K562 (cell line): ENCODE data around the gene ANKRD13D. TPM values are rescaled to one million over a fixed set of nuclear protein-coding genes. Genes with fewer than 3 reads are reported as not detected.

Source experiments
- GATA2 ChIP-seq: sonication (generic); formaldehyde crosslinking; IDR thresholded peaks from 2 replicates; pipeline ENCODE4 v1.4.0; 2020; ENCODE audit warnings: mild to moderate bottlenecking, missing genetic modification reagents
- HNRNPUL1 ChIP-seq: fragments of 200-400 bp; formaldehyde crosslinking; IDR thresholded peaks from 2 replicates; pipeline ENCODE4 v1.6.1; 2017; ENCODE audit warnings: low read length
- JUN ChIP-seq, 2 experiments: sonication (generic) in 1 of 2; formaldehyde crosslinking in 1 of 2; IDR thresholded peaks; 2 replicates each; pipeline versions ENCODE4 v1.6.1 to v1.8.0; 2012 to 2022; ENCODE audit warnings: borderline replicate concordance in 2 of 2, mild to moderate bottlenecking in 2 of 2, improper control_type of control experiment in 1 of 2, low read depth in 1 of 2, low read length in 1 of 2, missing genetic modification reagents in 1 of 2
- JUND ChIP-seq, 2 experiments: IDR thresholded peaks; 2 replicates in 1 of 2; 3 replicates in 1 of 2; pipeline ENCODE4 v1.6.1; 2011; ENCODE audit warnings: borderline replicate concordance in 2 of 2, low read depth in 2 of 2, low read length in 2 of 2, improper control_type of control experiment in 1 of 2, missing biosample characterization in 1 of 2, missing genetic modification characterization in 1 of 2, missing genetic modification reagents in 1 of 2
- KDM5B ChIP-seq: fragments of 200-600 bp; sonication (generic); IDR thresholded peaks from 2 replicates; pipeline ENCODE4 v1.6.1; 2012; ENCODE audit warnings: low read depth, mild to moderate bottlenecking, moderate library complexity, low read length, control low read depth, inconsistent platforms; ENCODE audit not compliant: insufficient replicate concordance
- KLF16 ChIP-seq: IDR thresholded peaks from 2 replicates; pipeline ENCODE4 v1.6.1; 2016; ENCODE audit warnings: antibody characterized with exemption
- PTBP1 ChIP-seq: fragments of 200-400 bp; formaldehyde crosslinking; IDR thresholded peaks from 2 replicates; pipeline ENCODE4 v1.6.1; 2017; ENCODE audit warnings: low read depth, low read length
- RFX1 ChIP-seq: fragments of 450-650 bp; IDR thresholded peaks from 2 replicates; pipeline ENCODE4 v1.6.1; 2016; ENCODE audit warnings: mild to moderate bottlenecking, moderate library complexity
- SMAD2 ChIP-seq: fragments of 150-350 bp; IDR thresholded peaks from 2 replicates; pipeline ENCODE4 v1.6.1; 2014; ENCODE audit warnings: low read depth, mild to moderate bottlenecking, low read length
- SRSF1 ChIP-seq: fragments of 200-400 bp; formaldehyde crosslinking; IDR thresholded peaks from 2 replicates; pipeline ENCODE4 v1.6.1; 2017; ENCODE audit warnings: mild to moderate bottlenecking, low read depth, low read length, moderate library complexity
- TSC22D4 ChIP-seq: fragments of 450-650 bp; IDR thresholded peaks from 2 replicates; pipeline ENCODE4 v1.6.1; 2016; ENCODE audit warnings: missing genetic modification characterization, missing biosample characterization, control low read depth
- U2AF1 ChIP-seq: fragments of 200-400 bp; formaldehyde crosslinking; optimal IDR thresholded peaks from 2 replicates; pipeline ENCODE3; 2017; ENCODE audit warnings: mild to moderate bottlenecking, low read depth, low read length, moderate library complexity
- ZFP36 ChIP-seq: fragments of 150-350 bp; IDR thresholded peaks from 2 replicates; pipeline ENCODE4 v1.6.1; 2018; ENCODE audit warnings: low read length, low read depth; ENCODE audit not compliant: partially characterized antibody
- ZNF12 ChIP-seq: sonication (generic); formaldehyde crosslinking; IDR thresholded peaks from 2 replicates; pipeline ENCODE4 v1.4.0; 2020; ENCODE audit warnings: mild to moderate bottlenecking, missing genetic modification reagents
- polyA plus RNA-seq, 8 experiments: library from polyadenylated mRNA; depleted of rRNA in 4 of 8; stranded (reverse) in 5 of 8; unstranded in 3 of 8; fragments of >200 nt; fragmentation: Nextera tagmentation in 2 of 8; fragmentation: Illumina TruSeq in 1 of 8; extraction: Ambion mirVana in 2 of 8; extraction: Trizol in 1 of 8; gene quantifications; 2 replicates each; pipeline versions ENCODE4 v1.2.1 to v1.2.3, GENCODE V29; 2011 to 2014; ENCODE audit warnings: inconsistent platforms in 1 of 8, missing spikeins in 1 of 8
- total RNA-seq, 7 experiments: library from RNA; depleted of rRNA in 6 of 7; stranded (reverse); fragments of >200 nt in 6 of 7; fragmentation: Illumina TruSeq in 2 of 7; extraction: Trizol in 2 of 7; gene quantifications; 2 replicates each; pipeline versions ENCODE4 v1.2.1 to v1.2.3, GENCODE V29; 2011 to 2021; ENCODE audit warnings: low replicate concordance in 1 of 7
- TF ChIP-seq, protein P1 (sequence below): fragments of 250-450 bp; sonication (Bioruptor Pico); IDR thresholded peaks from 2 replicates; pipeline ENCODE4 v1.8.0; 2022; ENCODE audit warnings: moderate library complexity, mild to moderate bottlenecking, inconsistent platforms
- TF ChIP-seq, protein P2 (sequence below): fragments of 200-800 bp; sonication (Bioruptor generic); IDR thresholded peaks from 2 replicates; pipeline ENCODE4 v1.6.1; 2017; ENCODE audit warnings: missing genetic modification characterization, missing compliant biosample characterization
- TF ChIP-seq, protein P3 (sequence below): fragments of 250-450 bp; sonication (Bioruptor Pico); IDR thresholded peaks from 2 replicates; pipeline ENCODE4 v1.8.0; 2022; ENCODE audit warnings: moderate library complexity, mild to moderate bottlenecking, inconsistent platforms
- TF ChIP-seq, protein P4 (sequence below): fragments of 450-650 bp; IDR thresholded peaks from 2 replicates; pipeline ENCODE4 v1.6.1; 2018; ENCODE audit warnings: mild to moderate bottlenecking, low read depth; ENCODE audit not compliant: partially characterized antibody
- TF ChIP-seq, protein P5 (sequence below): conservative IDR thresholded peaks from 2 replicates; pipeline ENCODE4 v1.6.1; 2011; ENCODE audit warnings: low read depth, mild to moderate bottlenecking, low read length; ENCODE audit not compliant: control insufficient read depth

ANKRD13D gene
- total and polyA plus RNA-seq, 9 of the 15 experiments (the other 6 are each of a cell fraction or from before 2014, with no cell fraction given), result 0.94 to 40.9 (median 22.4) TPM

DNA sequence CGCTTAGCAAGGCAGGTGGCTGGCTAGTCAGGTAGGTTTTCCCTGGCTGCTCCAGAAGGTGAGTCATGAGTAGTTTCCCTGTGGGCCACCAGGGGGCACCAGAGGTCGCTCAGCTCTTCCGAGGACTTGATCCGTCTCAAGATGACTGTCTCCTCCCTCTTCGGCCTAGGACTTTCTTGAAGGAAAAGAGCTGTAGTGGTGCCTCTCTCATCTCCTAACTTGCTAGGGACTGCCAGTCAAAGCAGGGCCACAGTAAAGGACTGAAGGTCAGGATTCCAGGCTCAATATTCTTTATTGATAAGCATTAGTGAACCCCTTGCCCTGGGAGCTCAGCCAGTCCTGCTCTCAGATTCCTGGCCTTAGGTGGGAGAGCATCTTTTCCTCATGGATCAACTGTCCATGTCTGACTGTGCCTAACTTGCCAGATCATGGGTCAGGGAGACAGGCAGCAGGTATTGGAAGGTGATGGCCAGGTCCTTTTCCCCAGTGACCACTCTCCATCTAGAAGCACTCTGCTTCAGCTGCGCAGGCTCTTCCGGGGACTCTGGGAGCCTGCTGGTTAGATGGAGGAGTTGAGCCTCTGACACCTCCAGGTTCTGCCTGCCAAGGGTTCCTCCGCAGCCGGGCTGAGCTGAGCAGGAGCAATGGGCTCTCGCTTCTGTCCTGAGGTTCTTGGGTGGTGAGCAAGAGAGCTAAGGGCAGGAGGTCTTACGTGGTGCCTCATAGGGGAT is 62.3 kb downstream of the ANKRD13D start (continued):
- TF ChIP-seq U2AF1, result no peak
- TF ChIP-seq, protein P1, sequence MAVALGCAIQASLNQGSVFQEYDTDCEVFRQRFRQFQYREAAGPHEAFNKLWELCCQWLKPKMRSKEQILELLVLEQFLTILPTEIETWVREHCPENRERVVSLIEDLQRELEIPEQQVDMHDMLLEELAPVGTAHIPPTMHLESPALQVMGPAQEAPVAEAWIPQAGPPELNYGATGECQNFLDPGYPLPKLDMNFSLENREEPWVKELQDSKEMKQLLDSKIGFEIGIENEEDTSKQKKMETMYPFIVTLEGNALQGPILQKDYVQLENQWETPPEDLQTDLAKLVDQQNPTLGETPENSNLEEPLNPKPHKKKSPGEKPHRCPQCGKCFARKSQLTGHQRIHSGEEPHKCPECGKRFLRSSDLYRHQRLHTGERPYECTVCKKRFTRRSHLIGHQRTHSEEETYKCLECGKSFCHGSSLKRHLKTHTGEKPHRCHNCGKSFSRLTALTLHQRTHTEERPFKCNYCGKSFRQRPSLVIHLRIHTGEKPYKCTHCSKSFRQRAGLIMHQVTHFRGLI, result no peak
- TF ChIP-seq SRSF1, result no peak
- TF ChIP-seq TSC22D4, result no peak
- TF ChIP-seq HNRNPUL1, result no peak
- TF ChIP-seq KLF16, result no peak
- no peak for TF ChIP-seq PTBP1
- TF ChIP-seq SMAD2, result no peak
- peak; percentile 64; the same call in 1 of the 2 replicates for TF ChIP-seq JUN (IDR thresholded peaks at IDR 0.05; ENCODE audit: borderline replicate concordance, low read depth, low read length)
- TF ChIP-seq JUN (CRISPR knock-in tag; IDR thresholded peaks at IDR 0.05; ENCODE audit: borderline replicate concordance), result peak; percentile 43; the same call in 1 of the 2 replicates
- TF ChIP-seq RFX1, result no peak
- no peak for TF ChIP-seq GATA2 (CRISPR knock-in tag)
- TF ChIP-seq, protein P2, sequence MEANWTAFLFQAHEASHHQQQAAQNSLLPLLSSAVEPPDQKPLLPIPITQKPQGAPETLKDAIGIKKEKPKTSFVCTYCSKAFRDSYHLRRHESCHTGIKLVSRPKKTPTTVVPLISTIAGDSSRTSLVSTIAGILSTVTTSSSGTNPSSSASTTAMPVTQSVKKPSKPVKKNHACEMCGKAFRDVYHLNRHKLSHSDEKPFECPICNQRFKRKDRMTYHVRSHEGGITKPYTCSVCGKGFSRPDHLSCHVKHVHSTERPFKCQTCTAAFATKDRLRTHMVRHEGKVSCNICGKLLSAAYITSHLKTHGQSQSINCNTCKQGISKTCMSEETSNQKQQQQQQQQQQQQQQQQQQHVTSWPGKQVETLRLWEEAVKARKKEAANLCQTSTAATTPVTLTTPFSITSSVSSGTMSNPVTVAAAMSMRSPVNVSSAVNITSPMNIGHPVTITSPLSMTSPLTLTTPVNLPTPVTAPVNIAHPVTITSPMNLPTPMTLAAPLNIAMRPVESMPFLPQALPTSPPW (CRISPR knock-in tag), result no peak
- no peak for TF ChIP-seq KDM5B
- peak; percentile 5 for TF ChIP-seq ZFP36
- TF ChIP-seq, protein P3, sequence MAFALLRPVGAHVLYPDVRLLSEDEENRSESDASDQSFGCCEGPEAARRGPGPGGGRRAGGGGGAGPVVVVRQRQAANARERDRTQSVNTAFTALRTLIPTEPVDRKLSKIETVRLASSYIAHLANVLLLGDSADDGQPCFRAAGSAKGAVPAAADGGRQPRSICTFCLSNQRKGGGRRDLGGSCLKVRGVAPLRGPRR, result no peak
- TF ChIP-seq, protein P4, sequence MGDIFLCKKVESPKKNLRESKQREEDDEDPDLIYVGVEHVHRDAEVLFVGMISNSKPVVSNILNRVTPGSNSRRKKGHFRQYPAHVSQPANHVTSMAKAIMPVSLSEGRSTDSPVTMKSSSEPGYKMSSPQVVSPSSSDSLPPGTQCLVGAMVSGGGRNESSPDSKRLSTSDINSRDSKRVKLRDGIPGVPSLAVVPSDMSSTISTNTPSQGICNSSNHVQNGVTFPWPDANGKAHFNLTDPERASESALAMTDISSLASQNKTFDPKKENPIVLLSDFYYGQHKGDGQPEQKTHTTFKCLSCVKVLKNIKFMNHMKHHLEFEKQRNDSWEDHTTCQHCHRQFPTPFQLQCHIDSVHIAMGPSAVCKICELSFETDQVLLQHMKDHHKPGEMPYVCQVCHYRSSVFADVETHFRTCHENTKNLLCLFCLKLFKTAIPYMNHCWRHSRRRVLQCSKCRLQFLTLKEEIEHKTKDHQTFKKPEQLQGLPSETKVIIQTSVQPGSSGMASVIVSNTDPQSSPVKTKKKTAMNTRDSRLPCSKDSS, result no peak
- TF ChIP-seq ZNF12 (CRISPR knock-in tag), result no peak
- TF ChIP-seq JUND (IDR thresholded peaks at IDR 0.05; ENCODE audit: borderline replicate concordance, low read depth, low read length), result peak; percentile 89
- peak; percentile 92; the same call in 2 of the 3 replicates for TF ChIP-seq JUND (tag; IDR thresholded peaks at IDR 0.05; ENCODE audit: borderline replicate concordance, low read depth, low read length)
- TF ChIP-seq, protein P5, sequence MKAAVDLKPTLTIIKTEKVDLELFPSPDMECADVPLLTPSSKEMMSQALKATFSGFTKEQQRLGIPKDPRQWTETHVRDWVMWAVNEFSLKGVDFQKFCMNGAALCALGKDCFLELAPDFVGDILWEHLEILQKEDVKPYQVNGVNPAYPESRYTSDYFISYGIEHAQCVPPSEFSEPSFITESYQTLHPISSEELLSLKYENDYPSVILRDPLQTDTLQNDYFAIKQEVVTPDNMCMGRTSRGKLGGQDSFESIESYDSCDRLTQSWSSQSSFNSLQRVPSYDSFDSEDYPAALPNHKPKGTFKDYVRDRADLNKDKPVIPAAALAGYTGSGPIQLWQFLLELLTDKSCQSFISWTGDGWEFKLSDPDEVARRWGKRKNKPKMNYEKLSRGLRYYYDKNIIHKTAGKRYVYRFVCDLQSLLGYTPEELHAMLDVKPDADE, result no peak
